Activated T-cell treated with anti-CD3 and anti-CD28 coated beads, Interleukin-2, amount 50 U/mL, for 24 hours (primary cell): ENCODE results near the gene SETD3.

ENCODE experiments used
- DNase-seq: peaks from one replicate; pipeline ENCODE4 v3.0.0-alpha.2; 2020
- H3K27ac Mint-ChIP-seq: 2 replicates; pipeline ENCODE4 v1.8.0; 2020; ENCODE audit warnings: mild to moderate bottlenecking, mixed read lengths
- H3K27me3 Mint-ChIP-seq: 2 replicates; pipeline ENCODE4 v1.8.0; 2020; ENCODE audit warnings: mixed read lengths
- H3K36me3 Mint-ChIP-seq: 2 replicates; pipeline ENCODE4 v1.8.0; 2020; ENCODE audit warnings: low read depth, mixed read lengths
- H3K4me1 Mint-ChIP-seq: 2 replicates; pipeline ENCODE4 v1.8.0; 2020; ENCODE audit warnings: low read depth, mixed read lengths
- H3K4me3 Mint-ChIP-seq: 2 replicates; pipeline ENCODE4 v1.8.0; 2020; ENCODE audit warnings: mild to moderate bottlenecking, moderate library complexity, mixed read lengths
- H3K9me3 Mint-ChIP-seq: 2 replicates; pipeline ENCODE4 v1.8.0; 2020; ENCODE audit warnings: mixed read lengths

Gene SETD3

DNA sequence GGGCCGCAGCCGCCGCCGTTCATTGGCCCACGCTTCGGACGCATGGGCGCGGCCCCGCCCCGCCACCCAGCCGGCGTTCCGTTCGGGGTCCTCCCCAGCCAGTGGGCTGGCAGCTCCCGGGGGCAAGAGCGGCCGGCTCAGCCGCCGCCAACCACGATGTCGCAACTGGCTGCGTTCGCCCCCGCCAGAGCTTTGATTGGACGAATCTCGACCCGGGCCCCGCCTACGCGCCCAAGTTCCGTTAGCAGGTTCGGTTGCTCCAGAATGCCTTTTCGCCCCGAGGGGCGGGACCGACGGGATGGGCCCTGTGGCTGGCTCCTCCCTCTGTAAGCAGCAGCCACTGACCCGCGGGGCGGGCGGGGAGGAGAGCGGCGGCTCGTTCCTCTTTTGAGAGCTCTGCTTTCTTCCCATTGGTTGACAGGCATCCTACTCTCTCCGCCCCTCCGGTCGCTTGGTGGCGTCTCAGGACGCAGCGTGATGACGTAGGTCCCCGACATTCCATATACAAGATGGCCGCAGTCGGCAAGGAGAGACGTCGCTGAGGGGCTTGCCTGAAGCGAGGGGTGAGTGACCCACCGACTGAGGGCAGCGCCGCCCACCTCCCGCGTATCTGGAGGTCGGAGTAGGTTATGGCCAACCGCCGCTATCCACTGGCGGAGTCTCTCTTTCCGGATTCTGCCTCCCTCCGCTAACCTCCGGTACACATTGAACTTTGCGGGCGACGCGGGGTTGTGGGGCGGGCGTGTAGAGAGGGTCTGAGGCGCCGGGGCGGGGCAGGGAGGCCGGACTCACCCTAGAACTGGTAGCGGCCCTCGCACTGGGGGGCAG is 472 bp upstream of the SETD3 start, which contains the start of gene CCNK:
Gene CCNK (plus strand): TSS at position 493 of the 828 bp plus-strand sequence. CDS start 11,269 bp downstream, outside the sequence.
- Mint-ChIP-seq H3K27ac (peak within 1 kb of the TSS; percentile 99), H3K4me1 (peaks cover 63% of the 10 kb centered on the region), H3K4me3 (peak within 1 kb of the TSS; percentile 98), H3K36me3 (peaks cover 18% of the 10 kb centered on the region), H3K9me3 (no peaks in the 10 kb centered on the region), H3K27me3 (no peaks in the 10 kb centered on the region)
- peak; percentile 100 for DNase-seq

DNA sequence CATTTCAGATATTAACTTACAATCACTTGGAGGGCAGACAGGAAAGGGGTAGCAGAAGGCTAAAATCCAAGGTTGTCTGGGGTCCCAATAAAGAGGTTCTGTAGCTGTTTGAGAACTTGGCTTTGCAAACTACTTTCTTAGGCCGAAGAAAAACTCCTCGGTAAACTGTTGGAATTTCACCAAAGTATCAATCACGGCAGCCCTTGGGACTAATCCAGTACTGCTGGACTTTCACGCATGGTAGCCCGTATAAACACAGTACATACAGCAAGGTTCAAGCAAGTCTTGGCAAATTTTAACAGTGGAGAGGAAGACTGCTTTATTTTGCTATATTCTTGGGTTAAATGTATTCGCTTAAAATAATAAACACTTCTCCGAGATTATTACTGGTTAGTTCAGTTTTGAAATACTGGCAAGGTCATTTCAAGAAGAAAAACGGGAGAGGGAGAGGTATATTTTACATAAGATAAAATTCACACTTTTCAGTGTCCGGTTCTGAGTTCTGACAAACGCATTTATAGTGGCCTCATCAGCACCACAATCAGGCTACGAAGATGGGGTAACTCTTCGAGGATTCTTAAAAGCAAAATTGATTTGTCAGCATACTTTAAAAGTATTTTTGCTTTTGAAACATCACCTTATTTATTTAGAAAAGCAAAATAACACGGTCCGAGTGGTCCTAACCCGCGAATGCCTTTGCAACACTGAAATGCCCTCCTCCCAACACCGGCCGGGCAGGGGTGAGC is 1.3 kb downstream of the SETD3 start:
- Mint-ChIP-seq H3K4me3 (peak overlapping the region; percentile 95), H3K27ac (peak overlapping the region; percentile 94), H3K36me3 (peaks cover 18% of the 10 kb centered on the region), H3K27me3 (no peaks in the 10 kb centered on the region), H3K4me1 (peaks cover 59% of the 10 kb centered on the region), H3K9me3 (no peaks in the 10 kb centered on the region)
- no peak for DNase-seq

DNA sequence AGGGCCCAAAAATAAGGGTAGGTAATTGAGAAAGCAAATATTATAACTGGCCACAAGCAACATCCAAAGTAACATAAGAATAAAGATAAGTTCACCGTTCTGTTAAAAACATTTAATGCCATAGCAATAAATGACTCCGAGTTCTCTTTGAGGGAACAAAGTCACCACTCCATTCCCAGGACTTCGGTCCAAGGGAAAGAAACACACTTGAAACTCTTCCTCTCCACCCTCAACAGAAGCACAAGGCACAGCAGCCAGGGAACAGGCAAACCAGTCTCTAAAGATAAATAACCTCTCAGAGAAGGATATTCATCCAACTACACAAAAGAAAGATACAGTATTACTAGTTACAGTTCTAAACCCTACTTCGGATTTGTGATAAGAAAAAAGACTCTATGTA is 2.5 kb downstream of the SETD3 start:
- Mint-ChIP-seq H3K4me3 (peak overlapping the region; percentile 95), H3K27me3 (no peaks in the 10 kb centered on the region), H3K9me3 (no peaks in the 10 kb centered on the region), H3K27ac (no peak overlapping the region), H3K36me3 (peaks cover 21% of the 10 kb centered on the region), H3K4me1 (peaks cover 55% of the 10 kb centered on the region)
- DNase-seq: no peak

DNA sequence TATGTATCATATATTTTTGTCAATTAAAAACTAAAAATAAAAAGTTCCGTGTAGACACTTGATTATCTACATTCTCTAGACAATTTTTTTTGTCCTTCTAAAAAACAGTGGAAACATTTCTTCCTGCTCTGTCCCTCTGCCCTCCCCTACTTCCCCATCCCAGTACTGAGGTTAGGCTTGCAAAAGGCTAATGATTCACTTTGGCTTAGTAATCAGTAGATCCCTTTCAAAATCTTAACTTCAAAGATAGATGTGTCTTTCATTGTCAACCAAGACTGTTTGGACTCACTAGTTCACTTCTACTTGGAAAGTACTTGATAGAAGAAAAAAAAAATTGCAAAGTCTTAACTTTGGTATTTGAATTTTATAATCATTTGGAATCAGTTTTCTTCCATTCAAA is 3.8 kb downstream of the SETD3 start:
- Mint-ChIP-seq H3K4me3 (no peak overlapping the region), H3K9me3 (no peaks in the 10 kb centered on the region), H3K36me3 (peaks cover 18% of the 10 kb centered on the region), H3K4me1 (peaks cover 50% of the 10 kb centered on the region), H3K27ac (no peak overlapping the region), H3K27me3 (no peaks in the 10 kb centered on the region)
- DNase-seq: no peak

- peaks cover 12% of the 10 kb centered on the region for H3K36me3 Mint-ChIP-seq
- peaks cover 55% of the 10 kb centered on the region for H3K4me1 Mint-ChIP-seq
- no peak overlapping the region for H3K27ac Mint-ChIP-seq
- no peaks in the 10 kb centered on the region for H3K9me3 Mint-ChIP-seq
- H3K27me3 Mint-ChIP-seq: no peaks in the 10 kb centered on the region
- H3K4me3 Mint-ChIP-seq: no peak overlapping the region
- no peak for DNase-seq
Measured at GRCh38 chr14:99475660-99476059, 5.0 kb downstream of the SETD3 start.

DNA sequence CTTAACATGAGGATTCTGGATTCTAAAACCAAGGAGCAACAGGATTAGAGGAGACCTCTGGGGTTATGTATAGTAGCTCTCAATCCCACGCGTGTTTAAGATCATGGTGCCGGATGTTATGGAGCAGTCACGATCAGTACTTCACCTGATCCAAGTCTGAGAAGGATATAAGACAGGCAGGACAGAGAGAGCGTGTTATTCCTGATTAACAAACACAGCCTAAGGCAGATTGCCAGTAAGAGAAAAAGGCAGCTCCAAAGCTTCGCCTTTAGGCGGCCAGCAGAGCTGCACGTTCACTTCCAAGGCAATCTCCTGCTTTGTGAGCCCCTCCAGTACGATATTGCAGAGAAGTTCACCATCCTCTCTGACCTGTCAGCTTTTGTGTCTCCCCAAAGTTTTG is 5.5 kb downstream of the SETD3 start:
- Mint-ChIP-seq H3K9me3 (no peaks in the 10 kb centered on the region), H3K36me3 (peaks cover 12% of the 10 kb centered on the region), H3K4me3 (no peak overlapping the region), H3K4me1 (peaks cover 58% of the 10 kb centered on the region), H3K27ac (no peak overlapping the region), H3K27me3 (no peaks in the 10 kb centered on the region)
- DNase-seq: no peak

DNA sequence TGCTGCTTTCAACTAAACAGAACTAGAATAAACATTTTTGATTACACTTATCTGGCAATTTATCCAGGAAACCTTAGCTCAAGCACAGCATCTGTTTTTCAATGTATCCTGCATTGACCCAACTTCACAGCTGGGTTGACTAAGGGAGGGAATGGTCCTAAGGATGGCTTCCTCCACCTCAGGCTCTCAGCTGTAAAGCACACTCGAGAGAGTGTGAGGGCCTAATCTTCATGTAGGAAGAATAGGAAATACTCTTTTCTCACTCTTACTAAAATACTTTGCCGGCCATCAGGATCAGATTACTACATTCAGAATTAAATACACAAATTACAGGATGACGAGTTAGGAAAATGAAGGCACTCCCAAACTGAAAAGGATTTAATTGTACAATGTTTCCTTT is 7.2 kb downstream of the SETD3 start:
- Mint-ChIP-seq H3K27me3 (no peaks in the 10 kb centered on the region), H3K4me1 (peaks cover 60% of the 10 kb centered on the region), H3K4me3 (no peak overlapping the region), H3K36me3 (peaks cover 6% of the 10 kb centered on the region), H3K27ac (no peak overlapping the region), H3K9me3 (no peaks in the 10 kb centered on the region)
- no peak for DNase-seq

- H3K4me3 Mint-ChIP-seq: no peak overlapping the region
- H3K9me3 Mint-ChIP-seq: no peaks in the 10 kb centered on the region
- no peaks in the 10 kb centered on the region for H3K27me3 Mint-ChIP-seq
- H3K4me1 Mint-ChIP-seq: peaks cover 59% of the 10 kb centered on the region
- peaks cover 3% of the 10 kb centered on the region for H3K36me3 Mint-ChIP-seq
- no peak for DNase-seq
- H3K27ac Mint-ChIP-seq: no peak overlapping the region
Measured at GRCh38 chr14:99472937-99473336, 7.7 kb downstream of the SETD3 start.

DNA sequence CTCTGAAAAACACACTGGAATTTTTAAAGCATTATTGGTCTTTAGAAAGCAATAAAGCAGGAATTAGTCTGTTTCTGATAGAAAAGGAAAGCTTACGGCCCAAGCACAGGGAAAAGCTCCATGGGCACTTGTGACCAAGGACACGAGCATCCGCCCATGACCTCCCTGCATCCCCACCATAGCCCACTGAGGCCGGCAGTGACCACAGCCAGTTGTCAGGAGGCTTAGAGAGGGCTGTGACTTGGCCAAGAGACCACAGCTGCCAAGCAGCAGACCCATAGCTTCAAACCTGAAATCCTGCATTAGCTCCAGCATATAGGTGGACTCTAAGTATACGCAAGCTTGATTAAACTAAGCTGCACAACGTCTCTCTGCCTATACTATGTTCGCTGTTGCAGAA is 8.9 kb downstream of the SETD3 start:
- peaks cover 4% of the 10 kb centered on the region for H3K36me3 Mint-ChIP-seq
- no peak overlapping the region for H3K27ac Mint-ChIP-seq
- no peaks in the 10 kb centered on the region for H3K27me3 Mint-ChIP-seq
- H3K9me3 Mint-ChIP-seq: no peaks in the 10 kb centered on the region
- no peak for DNase-seq
- no peak overlapping the region for H3K4me3 Mint-ChIP-seq
- H3K4me1 Mint-ChIP-seq: peaks cover 55% of the 10 kb centered on the region

DNA sequence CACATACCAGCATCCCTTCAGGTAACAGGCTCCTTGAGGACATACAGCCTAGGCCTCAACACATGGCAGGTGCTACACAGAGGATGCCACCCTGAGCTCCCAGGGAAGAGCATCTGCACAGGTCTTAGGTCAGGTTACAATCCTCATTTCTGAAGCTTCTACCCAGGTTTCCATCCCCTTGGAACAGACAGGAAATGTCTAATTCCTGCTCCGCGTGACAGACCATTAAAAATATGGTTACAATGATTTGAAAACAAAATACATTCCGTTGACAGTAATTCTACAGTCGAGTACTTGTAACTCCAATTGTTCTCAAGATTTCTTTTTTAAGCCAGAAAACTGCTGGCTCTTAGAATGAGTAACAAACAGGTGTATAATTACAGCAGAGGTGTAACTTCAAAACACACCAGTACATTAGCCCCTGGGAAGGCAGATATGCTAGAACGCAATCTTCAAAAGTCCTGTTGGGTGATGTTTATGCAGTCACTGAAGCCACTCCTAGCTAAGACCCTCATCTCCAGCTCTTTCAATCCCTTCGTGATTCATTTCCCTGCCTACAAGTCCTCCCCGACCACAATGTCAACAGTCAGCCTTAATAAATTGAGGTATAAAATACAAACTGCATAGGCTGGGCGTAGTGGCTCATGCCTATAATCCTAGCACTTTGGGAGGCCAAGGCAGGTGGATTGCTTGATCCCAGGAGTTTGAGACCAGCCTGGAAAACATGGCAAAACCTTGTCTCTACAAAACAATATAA is 11.6 kb downstream of the SETD3 start:
- H3K27me3 Mint-ChIP-seq: no peaks in the 10 kb centered on the region
- no peak for DNase-seq
- peaks cover 45% of the 10 kb centered on the region for H3K4me1 Mint-ChIP-seq
- H3K27ac Mint-ChIP-seq: peak overlapping the region; percentile 15
- no peaks in the 10 kb centered on the region for H3K9me3 Mint-ChIP-seq
- H3K36me3 Mint-ChIP-seq: peaks cover 27% of the 10 kb centered on the region
- H3K4me3 Mint-ChIP-seq: no peak overlapping the region

DNA sequence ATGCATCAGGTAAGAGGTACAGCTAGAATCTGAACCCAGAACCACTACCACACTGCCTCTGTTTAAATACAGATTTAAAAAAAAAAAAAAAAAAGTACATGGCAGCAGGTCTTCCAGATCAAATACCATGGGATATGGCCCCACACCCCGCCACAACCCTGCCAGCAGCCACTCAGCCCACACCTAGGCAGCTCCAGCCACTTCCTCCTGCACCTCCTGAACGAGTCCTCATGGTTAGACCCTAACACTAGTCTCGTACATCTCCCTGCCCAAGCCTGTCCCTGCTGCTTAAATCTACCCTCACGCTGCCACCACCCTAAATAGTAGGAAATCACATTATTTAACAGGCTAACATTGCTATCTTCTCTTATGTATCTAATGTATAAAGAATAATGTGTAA is 12.6 kb downstream of the SETD3 start:
- Mint-ChIP-seq H3K27ac (peak overlapping the region; percentile 15), H3K9me3 (no peaks in the 10 kb centered on the region), H3K36me3 (peaks cover 34% of the 10 kb centered on the region), H3K4me1 (peaks cover 37% of the 10 kb centered on the region), H3K4me3 (no peak overlapping the region), H3K27me3 (no peaks in the 10 kb centered on the region)
- no peak for DNase-seq

DNA sequence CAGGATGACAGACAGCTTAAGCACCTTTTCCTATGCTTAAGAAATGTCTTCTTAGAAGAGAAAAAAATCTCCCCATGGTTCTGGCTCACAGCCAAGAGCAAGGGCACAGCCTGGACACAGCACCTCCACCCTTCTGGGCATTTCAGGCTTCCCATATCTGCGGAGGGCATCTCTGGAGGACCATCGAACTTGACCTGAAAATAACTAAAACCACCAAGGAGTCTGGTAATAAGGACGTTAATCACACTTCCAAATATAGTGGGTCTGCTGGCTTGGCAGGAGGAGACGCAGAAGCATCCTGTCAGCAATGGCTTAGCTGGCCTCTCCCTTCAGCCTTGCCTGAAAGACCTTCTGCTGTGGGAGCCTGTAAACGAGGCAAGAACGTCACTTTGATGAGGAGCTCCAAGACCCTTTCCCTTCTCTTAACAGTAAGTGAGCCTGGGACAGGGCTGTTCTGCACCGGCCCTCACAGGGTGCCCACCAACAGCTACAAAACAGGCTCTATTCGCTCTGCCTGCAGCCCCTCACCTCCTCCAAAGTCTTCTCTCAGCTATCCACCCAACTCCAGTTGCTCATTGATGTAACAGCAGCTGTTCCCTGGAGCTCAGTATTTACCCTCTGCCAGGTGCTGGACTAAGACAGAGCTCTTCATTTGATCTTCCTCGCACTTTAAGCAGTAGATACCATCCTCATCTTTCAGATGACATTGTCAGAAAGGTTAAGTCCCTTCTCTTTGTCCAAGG is 13.2 kb downstream of the SETD3 start:
- Mint-ChIP-seq H3K9me3 (no peaks in the 10 kb centered on the region), H3K27me3 (no peaks in the 10 kb centered on the region), H3K4me1 (peaks cover 34% of the 10 kb centered on the region), H3K4me3 (no peak overlapping the region), H3K36me3 (peaks cover 38% of the 10 kb centered on the region), H3K27ac (no peak overlapping the region)
- no peak for DNase-seq

DNA sequence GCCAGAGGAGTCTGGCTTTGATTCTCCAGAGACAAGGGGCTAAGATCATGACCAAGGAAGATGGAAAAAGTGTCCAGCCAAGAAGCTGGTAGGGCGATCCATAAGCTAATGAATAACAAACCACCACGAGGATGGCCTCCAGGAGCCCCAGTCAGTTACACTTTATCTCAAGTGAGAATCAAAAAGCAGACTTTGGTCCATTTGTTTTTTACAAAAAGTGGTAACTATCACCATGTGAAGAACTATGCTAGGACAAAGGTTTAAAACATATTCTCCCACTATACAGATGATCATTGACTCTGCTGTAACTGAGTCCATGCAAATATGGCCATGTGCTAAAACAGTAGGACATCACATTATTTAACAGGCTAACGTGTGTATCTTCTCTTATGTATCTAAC is 13.9 kb downstream of the SETD3 start:
- DNase-seq: no peak
- Mint-ChIP-seq H3K4me3 (no peak overlapping the region), H3K36me3 (peaks cover 46% of the 10 kb centered on the region), H3K27ac (no peak overlapping the region), H3K9me3 (no peaks in the 10 kb centered on the region), H3K27me3 (no peaks in the 10 kb centered on the region), H3K4me1 (peaks cover 31% of the 10 kb centered on the region)

- Mint-ChIP-seq H3K27ac (no peak overlapping the region), H3K27me3 (no peaks in the 10 kb centered on the region), H3K36me3 (peaks cover 61% of the 10 kb centered on the region), H3K9me3 (no peaks in the 10 kb centered on the region), H3K4me3 (no peak overlapping the region), H3K4me1 (peaks cover 24% of the 10 kb centered on the region)
- DNase-seq: no peak
Measured at GRCh38 chr14:99465288-99465687, 15.4 kb downstream of the SETD3 start.
